ENCODE results near the gene PHF19. TPM values are rescaled to one million over a fixed set of nuclear protein-coding genes. Genes with fewer than 3 reads are reported as not detected.

PHF19 gene
- total RNA-seq, 6 donors from 2014 or later: 8.0 to 42.4 (median 19.2) TPM

DNA sequence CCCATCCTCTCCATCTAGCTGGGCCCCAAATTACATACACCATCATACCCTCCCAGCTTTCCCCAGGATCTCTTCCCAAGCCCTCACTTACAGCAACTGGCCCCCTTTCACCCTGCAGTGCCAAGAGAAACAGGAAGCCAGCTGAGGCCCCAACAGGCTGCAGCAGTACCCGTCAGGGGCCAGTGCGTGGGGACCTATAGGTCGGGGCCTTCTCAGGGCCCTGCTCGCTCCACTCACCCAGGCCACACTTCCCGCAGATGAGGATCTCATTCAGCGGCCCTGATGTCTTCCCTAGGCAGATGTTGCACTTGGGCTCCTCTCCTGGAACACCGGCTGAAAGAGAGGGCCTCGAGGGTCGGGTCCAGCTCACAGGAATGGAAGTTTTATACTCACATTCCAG is 6.8 kb downstream of the PHF19 start:
- DNase-seq (no peak), ATAC-seq (ENCODE audit: low FRiP score in 2 of 2) (no peak)
- TF ChIP-seq POLR2AphosphoS5 (IDR thresholded peaks at IDR 0.05) (no peak), POLR2A (IDR thresholded peaks at IDR 0.05) (no peak), EP300 (IDR thresholded peaks at IDR 0.05) (no peak)
- TF ChIP-seq, protein P1, sequence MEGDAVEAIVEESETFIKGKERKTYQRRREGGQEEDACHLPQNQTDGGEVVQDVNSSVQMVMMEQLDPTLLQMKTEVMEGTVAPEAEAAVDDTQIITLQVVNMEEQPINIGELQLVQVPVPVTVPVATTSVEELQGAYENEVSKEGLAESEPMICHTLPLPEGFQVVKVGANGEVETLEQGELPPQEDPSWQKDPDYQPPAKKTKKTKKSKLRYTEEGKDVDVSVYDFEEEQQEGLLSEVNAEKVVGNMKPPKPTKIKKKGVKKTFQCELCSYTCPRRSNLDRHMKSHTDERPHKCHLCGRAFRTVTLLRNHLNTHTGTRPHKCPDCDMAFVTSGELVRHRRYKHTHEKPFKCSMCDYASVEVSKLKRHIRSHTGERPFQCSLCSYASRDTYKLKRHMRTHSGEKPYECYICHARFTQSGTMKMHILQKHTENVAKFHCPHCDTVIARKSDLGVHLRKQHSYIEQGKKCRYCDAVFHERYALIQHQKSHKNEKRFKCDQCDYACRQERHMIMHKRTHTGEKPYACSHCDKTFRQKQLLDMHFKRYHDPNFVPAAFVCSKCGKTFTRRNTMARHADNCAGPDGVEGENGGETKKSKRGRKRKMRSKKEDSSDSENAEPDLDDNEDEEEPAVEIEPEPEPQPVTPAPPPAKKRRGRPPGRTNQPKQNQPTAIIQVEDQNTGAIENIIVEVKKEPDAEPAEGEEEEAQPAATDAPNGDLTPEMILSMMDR (IDR thresholded peaks at IDR 0.05): no peak
- Histone ChIP-seq H3K4me1 (peaks cover 10 to 21% (median 13%) of the 10 kb centered on the region in 4 donors), H3K27me3 (no peaks in the 10 kb centered on the region), H3K4me3 (no peak overlapping the region), H3K36me3 (peaks cover 0 to 14% (median 7%) of the 10 kb centered on the region in 4 donors), H3K9me3 (no peaks in the 10 kb centered on the region), H3K27ac (peak overlapping the region in 3 of 4 donors; percentile 73 to 93 (median 91))
- WGBS, 2 donors: 69 to 81% methylated on average over 6 to 9 of the region's 9 CpGs

DNA sequence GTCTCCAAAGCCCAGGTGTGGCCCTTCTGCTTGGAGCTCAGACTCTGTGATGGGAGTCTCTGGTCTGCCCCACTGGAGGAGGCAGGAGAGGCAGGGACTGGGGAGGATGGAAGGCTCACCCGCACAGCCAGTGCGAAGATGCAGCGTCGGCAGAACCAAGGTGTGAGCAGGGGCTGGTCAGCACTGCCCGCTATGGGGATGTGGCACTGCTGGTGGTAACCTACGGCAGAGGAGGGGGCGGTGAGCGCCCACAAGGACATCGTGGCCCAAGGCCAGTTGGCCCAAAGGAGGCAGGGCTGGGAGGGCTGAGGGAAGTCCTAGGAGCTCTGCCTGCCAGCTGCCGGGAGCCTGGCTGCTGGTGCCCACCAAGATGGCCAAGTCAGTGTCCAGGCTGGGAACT is 7.3 kb downstream of the PHF19 start:
- ATAC-seq (ENCODE audit: low FRiP score in 2 of 2) (no peak), DNase-seq (no peak)
- peaks cover 10 to 21% (median 13%) of the 10 kb centered on the region in 4 donors for H3K4me1 ChIP-seq
- H3K4me3 ChIP-seq: no peak overlapping the region
- 81 to 86% methylated on average over 10 of the region's 10 CpGs for WGBS, 2 donors
- TF ChIP-seq, protein P1 (IDR thresholded peaks at IDR 0.05): no peak
- TF ChIP-seq POLR2AphosphoS5 (IDR thresholded peaks at IDR 0.05) (no peak), POLR2A (IDR thresholded peaks at IDR 0.05) (no peak), EP300 (IDR thresholded peaks at IDR 0.05) (no peak)
- peak overlapping the region; percentile 73 to 93 (median 91) for H3K27ac ChIP-seq
- H3K36me3 ChIP-seq: peaks cover 0 to 14% (median 7%) of the 10 kb centered on the region in 4 donors
- no peaks in the 10 kb centered on the region for H3K27me3 ChIP-seq
- H3K9me3 ChIP-seq: no peaks in the 10 kb centered on the region

DNA sequence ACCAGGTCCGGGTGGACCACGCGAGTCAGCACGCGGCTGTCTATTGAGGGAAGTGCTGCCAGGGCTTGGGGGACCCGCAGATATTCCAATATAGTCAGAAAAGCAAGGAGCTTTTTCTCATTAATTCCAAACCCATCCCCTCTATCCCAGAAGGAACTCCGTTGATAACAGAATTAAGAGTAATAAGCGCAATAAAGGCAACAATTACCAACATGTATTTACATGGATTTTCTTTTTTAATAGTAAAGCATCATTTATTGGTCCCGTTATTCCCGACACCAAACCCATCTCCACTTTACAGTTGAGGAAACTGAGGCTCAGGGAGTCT is 7.7 kb downstream of the PHF19 start:
- Histone ChIP-seq H3K36me3 (peaks cover 0 to 14% (median 7%) of the 10 kb centered on the region in 4 donors), H3K9me3 (no peaks in the 10 kb centered on the region), H3K27me3 (no peaks in the 10 kb centered on the region), H3K27ac (peak overlapping the region; percentile 73 to 93 (median 91)), H3K4me1 (peaks cover 10 to 21% (median 13%) of the 10 kb centered on the region in 4 donors), H3K4me3 (peak overlapping the region; percentile 61 to 70 (median 66))
- ATAC-seq (ENCODE audit: low FRiP score in 2 of 2): no peak
- WGBS, 2 donors: 29 to 52% methylated on average over 5 to 10 of the region's 10 CpGs
- TF ChIP-seq POLR2A (IDR thresholded peaks at IDR 0.05) (no peak), EP300 (IDR thresholded peaks at IDR 0.05) (no peak), POLR2AphosphoS5 (IDR thresholded peaks at IDR 0.05) (no peak)
- TF ChIP-seq, protein P1 (IDR thresholded peaks at IDR 0.05): peak in 1 of 6 experiments; percentile 1
- no peak for DNase-seq

DNA sequence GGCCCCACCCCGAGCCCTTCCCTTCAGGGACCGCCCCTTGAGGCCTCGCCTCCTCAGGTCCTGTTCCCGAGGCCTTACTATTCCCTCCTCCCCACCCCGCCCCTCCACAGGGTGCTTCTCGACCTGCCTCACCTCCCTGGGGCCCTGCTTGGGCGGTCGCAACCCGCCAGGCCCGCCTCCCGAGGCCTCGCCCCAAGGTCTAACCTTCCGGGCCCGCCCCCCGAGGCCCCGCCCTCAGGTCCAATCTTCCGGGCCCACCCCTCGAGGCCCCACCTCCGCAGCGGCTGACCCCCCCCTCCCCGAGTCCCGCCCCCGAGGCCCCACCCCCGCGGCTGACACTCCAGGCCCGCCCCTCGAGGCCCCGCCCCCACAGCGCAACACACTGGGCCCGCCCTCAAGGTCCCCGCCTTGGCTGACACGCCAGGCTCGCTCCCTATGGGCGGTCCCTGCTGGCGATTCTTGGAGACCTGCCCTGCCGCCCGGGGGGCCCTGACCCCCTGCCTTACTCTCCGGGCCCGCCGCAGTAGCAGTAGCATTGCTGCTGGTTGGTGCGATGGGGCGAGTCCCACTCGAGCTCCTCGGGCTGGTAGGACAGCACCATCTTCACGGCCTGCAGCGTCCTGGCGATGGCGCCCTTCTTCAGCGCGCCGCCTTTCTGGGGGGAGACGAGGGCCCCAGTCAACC is 8.2 kb downstream of the PHF19 start:
- peak; percentile 96 to 98 for ATAC-seq (ENCODE audit: low FRiP score in 2 of 2)
- peak overlapping the region; percentile 76 to 93 (median 91) for H3K27ac ChIP-seq
- peaks cover 10 to 21% (median 13%) of the 10 kb centered on the region in 4 donors for H3K4me1 ChIP-seq
- 3% methylated on average over 15 of the region's 52 CpGs; no CpG with 5 or more reads in 1 of the 2 donors for WGBS, 2 donors
- H3K27me3 ChIP-seq: no peaks in the 10 kb centered on the region
- H3K9me3 ChIP-seq: no peaks in the 10 kb centered on the region
- H3K4me3 ChIP-seq: peak overlapping the region; percentile 61 to 70 (median 66)
- H3K36me3 ChIP-seq: peaks cover 0 to 9% (median 8%) of the 10 kb centered on the region in 4 donors
- peak; percentile 99 to 100 for DNase-seq
- TF ChIP-seq POLR2AphosphoS5 (IDR thresholded peaks at IDR 0.05) (peak; percentile 62 to 77), EP300 (IDR thresholded peaks at IDR 0.05) (no peak), POLR2A (IDR thresholded peaks at IDR 0.05) (peak in 3 of 4 donors; percentile 25 to 70 (median 39))
- TF ChIP-seq, protein P1 (IDR thresholded peaks at IDR 0.05): peak in 4 of 6 experiments; percentile 50 to 77 (median 60)
